Ishikawa (cell line): ENCODE results near the gene GBP1.

Source experiments
- CEBPB ChIP-seq: IDR thresholded peaks from 2 replicates; pipeline ENCODE4 v1.6.1; 2012
- CREB1 ChIP-seq: IDR thresholded peaks from 2 replicates; pipeline ENCODE4 v1.6.1; 2012; ENCODE audit warnings: low read depth
- EGR1 ChIP-seq: IDR thresholded peaks from 2 replicates; pipeline ENCODE4 v1.6.1; 2012
- EP300 ChIP-seq: IDR thresholded peaks from 2 replicates; pipeline ENCODE4 v1.6.1; 2012; ENCODE audit warnings: borderline replicate concordance
- FOXM1 ChIP-seq: IDR thresholded peaks from 2 replicates; pipeline ENCODE4 v1.6.1; 2012; ENCODE audit warnings: low read depth, borderline replicate concordance
- NFIC ChIP-seq: IDR thresholded peaks from 2 replicates; pipeline ENCODE4 v1.6.1; 2012
- RAD21 ChIP-seq: IDR thresholded peaks from 2 replicates; pipeline ENCODE4 v1.6.1; 2012; ENCODE audit warnings: low read depth
- TAF1 ChIP-seq: IDR thresholded peaks from 2 replicates; pipeline ENCODE4 v1.6.1; 2012; ENCODE audit warnings: low read depth, mild to moderate bottlenecking
- TCF12 ChIP-seq: IDR thresholded peaks from 2 replicates; pipeline ENCODE4 v1.6.1; 2012; ENCODE audit warnings: low read depth
- TEAD4 ChIP-seq: IDR thresholded peaks from 2 replicates; pipeline ENCODE4 v1.6.1; 2012
- YY1 ChIP-seq: IDR thresholded peaks from 2 replicates; pipeline ENCODE4 v1.6.1; 2012; ENCODE audit warnings: low read depth
- ZBTB7A ChIP-seq: IDR thresholded peaks from 2 replicates; pipeline ENCODE4 v1.6.1; 2012; ENCODE audit warnings: low read depth
- TF ChIP-seq, protein P1 (sequence below): IDR thresholded peaks from 2 replicates; pipeline ENCODE4 v1.6.1; 2012
- TF ChIP-seq, protein P2 (sequence below): IDR thresholded peaks from 2 replicates; pipeline ENCODE4 v1.6.1; 2012; ENCODE audit warnings: low read depth, mild to moderate bottlenecking
- TF ChIP-seq, protein P3 (sequence below): IDR thresholded peaks from 2 replicates; pipeline ENCODE4 v1.6.1; 2012

Gene GBP1, protein sequence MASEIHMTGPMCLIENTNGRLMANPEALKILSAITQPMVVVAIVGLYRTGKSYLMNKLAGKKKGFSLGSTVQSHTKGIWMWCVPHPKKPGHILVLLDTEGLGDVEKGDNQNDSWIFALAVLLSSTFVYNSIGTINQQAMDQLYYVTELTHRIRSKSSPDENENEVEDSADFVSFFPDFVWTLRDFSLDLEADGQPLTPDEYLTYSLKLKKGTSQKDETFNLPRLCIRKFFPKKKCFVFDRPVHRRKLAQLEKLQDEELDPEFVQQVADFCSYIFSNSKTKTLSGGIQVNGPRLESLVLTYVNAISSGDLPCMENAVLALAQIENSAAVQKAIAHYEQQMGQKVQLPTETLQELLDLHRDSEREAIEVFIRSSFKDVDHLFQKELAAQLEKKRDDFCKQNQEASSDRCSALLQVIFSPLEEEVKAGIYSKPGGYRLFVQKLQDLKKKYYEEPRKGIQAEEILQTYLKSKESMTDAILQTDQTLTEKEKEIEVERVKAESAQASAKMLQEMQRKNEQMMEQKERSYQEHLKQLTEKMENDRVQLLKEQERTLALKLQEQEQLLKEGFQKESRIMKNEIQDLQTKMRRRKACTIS

DNA sequence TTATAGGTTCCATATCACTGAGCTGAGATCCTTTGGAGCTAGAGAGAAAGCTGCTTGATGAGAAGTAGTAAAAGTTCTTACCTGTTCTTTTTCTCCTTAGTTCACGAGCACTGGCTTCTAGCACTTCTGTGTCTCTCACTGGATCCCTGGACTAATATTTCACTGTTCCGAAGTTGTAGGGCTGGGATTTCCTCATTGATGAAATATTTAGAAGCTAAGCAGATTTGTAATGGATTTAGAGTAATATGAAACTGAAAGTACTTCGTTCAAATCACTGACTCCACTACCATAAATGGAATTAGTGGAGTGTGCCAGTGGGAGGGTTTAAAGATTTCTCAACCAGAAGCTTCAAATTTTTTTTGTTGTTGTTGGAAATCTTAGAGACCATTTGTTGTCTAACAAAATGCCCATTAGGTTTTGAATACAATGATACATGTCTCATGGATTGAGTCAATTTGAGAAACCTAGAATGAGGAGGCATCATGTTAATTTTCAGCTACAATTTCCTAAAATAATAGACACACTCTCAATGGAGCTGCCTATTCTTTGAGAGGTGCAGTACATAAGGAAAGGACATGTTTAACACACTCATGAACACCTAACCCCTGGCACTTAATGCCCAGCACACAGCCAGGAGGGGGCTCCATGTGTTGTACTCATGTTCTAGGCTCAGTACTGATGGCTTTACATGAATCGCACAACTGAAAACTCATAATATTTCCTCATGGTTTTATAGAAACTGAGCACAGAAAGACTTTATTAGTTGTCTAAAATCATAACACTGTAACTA, at the start of gene GBP1:
GBP1 (minus strand) TSS at position 130 of the 790 bp plus-strand sequence. CDS start 1,974 bp downstream, outside the sequence.
- TF ChIP-seq CEBPB (peak; percentile 44; the same call in 1 of the 2 replicates), TEAD4 (no peak)

DNA sequence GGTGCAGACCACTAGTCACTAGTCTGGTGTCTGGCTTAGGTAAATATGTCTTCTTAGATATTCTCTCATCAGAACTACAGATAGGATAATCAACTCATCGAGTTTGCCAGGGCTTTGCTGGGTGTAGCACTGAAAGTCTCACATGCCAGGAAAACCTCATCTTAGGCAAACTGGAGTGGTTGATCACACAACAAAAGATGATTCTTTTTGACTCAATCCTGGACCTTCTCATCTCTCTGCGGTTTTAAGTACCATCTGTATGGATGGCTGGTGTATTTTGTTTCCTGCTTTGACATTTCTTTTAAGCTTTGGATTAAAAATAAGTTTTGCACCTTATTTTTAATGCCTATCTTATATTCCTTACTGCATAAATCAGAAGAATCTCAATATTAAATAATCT, 49.7 kb upstream of the GBP1 start:
- TF ChIP-seq TCF12 (no peak), EP300 (no peak), CEBPB (no peak), CREB1 (no peak), TEAD4 (no peak), TAF1 (no peak), ZBTB7A (no peak), EGR1 (no peak), FOXM1 (no peak), RAD21 (no peak)
- TF ChIP-seq, protein P1, sequence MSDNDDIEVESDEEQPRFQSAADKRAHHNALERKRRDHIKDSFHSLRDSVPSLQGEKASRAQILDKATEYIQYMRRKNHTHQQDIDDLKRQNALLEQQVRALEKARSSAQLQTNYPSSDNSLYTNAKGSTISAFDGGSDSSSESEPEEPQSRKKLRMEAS: no peak
- TF ChIP-seq, protein P2, sequence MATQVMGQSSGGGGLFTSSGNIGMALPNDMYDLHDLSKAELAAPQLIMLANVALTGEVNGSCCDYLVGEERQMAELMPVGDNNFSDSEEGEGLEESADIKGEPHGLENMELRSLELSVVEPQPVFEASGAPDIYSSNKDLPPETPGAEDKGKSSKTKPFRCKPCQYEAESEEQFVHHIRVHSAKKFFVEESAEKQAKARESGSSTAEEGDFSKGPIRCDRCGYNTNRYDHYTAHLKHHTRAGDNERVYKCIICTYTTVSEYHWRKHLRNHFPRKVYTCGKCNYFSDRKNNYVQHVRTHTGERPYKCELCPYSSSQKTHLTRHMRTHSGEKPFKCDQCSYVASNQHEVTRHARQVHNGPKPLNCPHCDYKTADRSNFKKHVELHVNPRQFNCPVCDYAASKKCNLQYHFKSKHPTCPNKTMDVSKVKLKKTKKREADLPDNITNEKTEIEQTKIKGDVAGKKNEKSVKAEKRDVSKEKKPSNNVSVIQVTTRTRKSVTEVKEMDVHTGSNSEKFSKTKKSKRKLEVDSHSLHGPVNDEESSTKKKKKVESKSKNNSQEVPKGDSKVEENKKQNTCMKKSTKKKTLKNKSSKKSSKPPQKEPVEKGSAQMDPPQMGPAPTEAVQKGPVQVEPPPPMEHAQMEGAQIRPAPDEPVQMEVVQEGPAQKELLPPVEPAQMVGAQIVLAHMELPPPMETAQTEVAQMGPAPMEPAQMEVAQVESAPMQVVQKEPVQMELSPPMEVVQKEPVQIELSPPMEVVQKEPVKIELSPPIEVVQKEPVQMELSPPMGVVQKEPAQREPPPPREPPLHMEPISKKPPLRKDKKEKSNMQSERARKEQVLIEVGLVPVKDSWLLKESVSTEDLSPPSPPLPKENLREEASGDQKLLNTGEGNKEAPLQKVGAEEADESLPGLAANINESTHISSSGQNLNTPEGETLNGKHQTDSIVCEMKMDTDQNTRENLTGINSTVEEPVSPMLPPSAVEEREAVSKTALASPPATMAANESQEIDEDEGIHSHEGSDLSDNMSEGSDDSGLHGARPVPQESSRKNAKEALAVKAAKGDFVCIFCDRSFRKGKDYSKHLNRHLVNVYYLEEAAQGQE: no peak
- TF ChIP-seq, protein P3, sequence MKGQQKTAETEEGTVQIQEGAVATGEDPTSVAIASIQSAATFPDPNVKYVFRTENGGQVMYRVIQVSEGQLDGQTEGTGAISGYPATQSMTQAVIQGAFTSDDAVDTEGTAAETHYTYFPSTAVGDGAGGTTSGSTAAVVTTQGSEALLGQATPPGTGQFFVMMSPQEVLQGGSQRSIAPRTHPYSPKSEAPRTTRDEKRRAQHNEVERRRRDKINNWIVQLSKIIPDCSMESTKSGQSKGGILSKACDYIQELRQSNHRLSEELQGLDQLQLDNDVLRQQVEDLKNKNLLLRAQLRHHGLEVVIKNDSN: no peak

- TF ChIP-seq EP300 (no peak), RAD21 (no peak), EGR1 (no peak), NFIC (no peak)
Observed at GRCh38 chr1:89112871-89113613, 48.0 kb upstream of the GBP1 start.

DNA sequence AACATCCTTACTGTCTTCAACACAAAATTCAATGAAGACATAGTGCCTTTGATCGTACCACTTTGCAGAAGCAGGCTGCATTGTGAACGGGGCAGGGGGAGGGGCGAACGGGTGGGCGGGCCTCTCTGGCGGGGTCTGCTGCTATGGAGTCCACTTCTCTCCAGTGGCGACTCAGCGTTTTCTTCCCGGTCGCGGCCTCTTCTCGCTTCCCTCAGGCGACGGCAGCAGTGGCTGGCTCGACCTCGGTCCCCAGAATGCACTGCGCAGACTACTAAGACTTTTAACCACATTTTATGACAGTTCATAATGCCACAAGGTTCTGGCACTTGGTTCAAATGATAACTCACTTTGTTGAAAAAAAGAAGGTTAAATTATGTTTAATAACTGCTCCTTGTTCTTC, 39.7 kb upstream of the GBP1 start:
- TF ChIP-seq NFIC (no peak), TAF1 (no peak), CEBPB (no peak), YY1 (no peak), EGR1 (no peak), CREB1 (no peak), ZBTB7A (no peak), FOXM1 (no peak), TCF12 (no peak), RAD21 (no peak), EP300 (no peak), TEAD4 (no peak)
- TF ChIP-seq, protein P3: no peak
- TF ChIP-seq, protein P2: no peak
- TF ChIP-seq, protein P1: no peak

DNA sequence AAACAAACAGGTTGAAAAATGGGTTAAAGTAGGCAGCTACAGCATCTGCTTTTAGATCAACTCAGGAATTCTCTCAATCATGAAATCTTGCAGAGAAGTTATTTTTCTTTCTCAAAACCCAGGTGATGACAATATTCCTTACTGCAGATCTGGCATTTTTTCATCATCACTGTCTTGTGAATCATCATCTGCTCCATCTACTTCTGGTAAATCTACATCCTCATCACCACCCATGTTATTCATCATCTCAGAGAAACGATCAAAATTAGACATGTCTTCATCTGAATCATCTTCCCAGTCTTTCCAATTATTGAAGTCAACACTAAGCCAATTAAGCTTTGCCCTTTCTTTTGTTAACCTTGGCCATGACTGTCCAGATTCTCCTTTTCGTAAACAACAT, 39.1 kb upstream of the GBP1 start:
- TF ChIP-seq, protein P3: no peak
- TF ChIP-seq RAD21 (no peak), CREB1 (no peak), CEBPB (no peak), FOXM1 (no peak), TAF1 (no peak)
